ENCODE results near the gene WDR37. TPM values are rescaled to one million over a fixed set of nuclear protein-coding genes. Genes with fewer than 3 reads are reported as not detected.
"Not testable (repeated sequence)": the region's sequence is repeated elsewhere in the genome, so short reads cannot be mapped to it uniquely, and the experiment has no call there.

WDR37 gene
- total RNA-seq, 2 donors from 2014 or later = 23.6 to 29.7 TPM

DNA sequence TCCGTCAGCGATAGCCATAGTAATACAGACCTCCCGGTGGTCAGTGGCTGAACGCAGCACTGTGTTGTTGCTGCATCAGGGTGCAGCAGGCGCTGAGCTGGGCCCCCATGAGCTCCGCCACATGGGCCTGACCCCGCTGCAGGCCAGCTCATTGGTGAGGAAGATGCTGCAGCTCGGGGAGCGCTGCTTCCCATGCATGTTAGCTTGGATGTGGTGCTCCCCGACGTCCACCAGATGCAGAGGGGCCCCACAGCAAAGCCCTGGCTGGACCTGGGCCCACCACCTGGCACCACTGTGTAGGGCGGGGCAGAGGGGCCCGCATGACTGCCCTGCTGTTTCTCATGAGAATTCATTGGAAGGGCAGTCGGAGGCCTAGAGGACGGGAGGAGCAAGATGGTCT is 50.8 kb downstream of the WDR37 start:
- DNase-seq (no peak), ATAC-seq (no peak)
- Mint-ChIP-seq H3K4me1 (peaks cover 18% of the 10 kb centered on the region), H3K4me3 (no peak overlapping the region), H3K27ac (no peak overlapping the region), H3K27me3 (no peaks in the 10 kb centered on the region), H3K36me3 (ENCODE audit: low read depth) (peaks cover 14% of the 10 kb centered on the region)
- H3K9me3 ChIP-seq (ENCODE audit: control insufficient read depth, low read length, poor library complexity, severe bottlenecking) = no peaks in the 10 kb centered on the region

- no peaks in the 10 kb centered on the region for H3K9me3 ChIP-seq (ENCODE audit: control insufficient read depth, low read length, poor library complexity, severe bottlenecking)
- Mint-ChIP-seq H3K36me3 (ENCODE audit: low read depth) (peaks cover 17% of the 10 kb centered on the region), H3K27ac (peak overlapping the region; percentile 99)
These were observed 51.5 kb downstream of the WDR37 start for GRCh38 chr10:1107679-1108078.

DNA sequence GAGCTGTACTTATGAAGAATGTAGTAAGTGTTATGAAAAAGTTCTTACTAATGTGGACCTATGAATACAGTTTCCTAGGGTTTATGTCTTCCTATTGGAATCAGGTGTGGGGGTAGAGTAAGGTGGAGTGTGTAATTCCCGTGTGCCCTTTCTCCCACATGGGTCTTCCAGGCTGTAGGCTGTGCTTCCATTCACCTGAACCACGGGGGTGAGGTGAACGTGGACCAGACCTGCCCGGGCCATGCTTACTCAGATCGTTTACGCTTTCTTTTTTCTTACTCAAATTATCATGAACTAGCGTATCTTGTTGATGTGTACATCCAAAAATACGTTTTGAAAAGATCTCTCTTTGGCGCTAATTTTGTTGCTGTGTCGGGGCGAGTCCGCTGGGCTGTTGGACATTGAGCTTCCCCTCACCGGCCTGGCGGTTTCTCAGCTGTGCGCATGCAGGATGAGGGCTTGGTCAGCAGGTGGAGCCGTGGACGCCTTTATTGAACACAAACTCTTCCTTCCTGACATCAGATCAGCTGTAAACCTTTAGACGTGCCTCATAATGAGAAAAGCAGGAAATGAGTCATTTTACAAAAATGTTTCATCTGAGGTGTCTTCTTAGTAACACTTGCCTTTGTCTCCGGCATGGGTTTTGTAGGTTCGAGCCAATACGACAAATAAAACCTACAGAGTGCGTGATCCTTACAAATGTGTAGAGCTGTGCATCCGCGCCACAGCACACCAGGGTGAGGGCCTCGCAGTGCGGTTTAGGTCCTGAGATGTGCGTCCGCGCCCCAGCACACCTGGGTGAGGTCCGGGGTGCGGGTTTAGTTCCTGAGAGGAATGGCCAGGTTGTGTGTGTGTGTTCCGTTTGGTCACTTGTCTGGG is 53.8 kb downstream of the WDR37 start:
- ATAC-seq = peak; percentile 96

More at GRCh38 chr10:1107679-1108078, 51.5 kb downstream of the WDR37 start:
- Mint-ChIP-seq H3K4me1 (peaks cover 24% of the 10 kb centered on the region), H3K4me3 (no peak overlapping the region), H3K27me3 (no peaks in the 10 kb centered on the region)
- no peak for DNase-seq
- ATAC-seq = no peak

GRCh38 chr10:1110674-1111119 is 54.5 kb downstream of the WDR37 start:
- H3K27ac Mint-ChIP-seq = peak overlapping the region; percentile 99
- H3K4me1 Mint-ChIP-seq = peaks cover 28% of the 10 kb centered on the region
- H3K4me3 Mint-ChIP-seq = peak overlapping the region; percentile 89
- peaks cover 16% of the 10 kb centered on the region for H3K36me3 Mint-ChIP-seq (ENCODE audit: low read depth)
- ATAC-seq = no peak
- H3K9me3 ChIP-seq (ENCODE audit: control insufficient read depth, low read length, poor library complexity, severe bottlenecking) = no peaks in the 10 kb centered on the region
- H3K27me3 Mint-ChIP-seq = no peaks in the 10 kb centered on the region
- no peak for DNase-seq

More for the DNA sequence above, 53.8 kb downstream of the WDR37 start:
- Mint-ChIP-seq H3K4me3 (peak overlapping the region; percentile 89), H3K36me3 (ENCODE audit: low read depth) (peaks cover 17% of the 10 kb centered on the region), H3K27ac (peak overlapping the region; percentile 99), H3K4me1 (peaks cover 28% of the 10 kb centered on the region), H3K27me3 (no peaks in the 10 kb centered on the region)
- DNase-seq = peak; percentile 53 to 63 (median 56)
- H3K9me3 ChIP-seq (ENCODE audit: control insufficient read depth, low read length, poor library complexity, severe bottlenecking) = no peaks in the 10 kb centered on the region

DNA sequence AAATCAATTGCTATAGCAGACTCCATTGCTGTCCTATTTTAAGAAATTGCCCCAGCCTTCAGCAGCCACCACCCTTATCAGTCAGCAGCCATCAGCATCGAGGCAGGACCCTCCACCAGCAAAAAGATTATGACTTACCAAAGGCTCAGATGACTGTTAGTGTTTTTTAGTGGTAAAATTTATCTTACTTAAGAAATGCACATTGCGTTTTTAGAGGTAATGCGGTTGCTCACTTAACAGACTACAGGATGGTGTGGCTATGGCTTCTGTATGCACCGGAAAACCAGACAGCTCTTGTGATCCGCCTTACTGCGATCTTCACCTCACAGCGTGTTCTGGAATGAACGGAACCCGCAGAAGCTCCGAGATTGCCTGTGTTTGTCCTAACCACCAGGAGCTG is 58.1 kb downstream of the WDR37 start:
- H3K27ac Mint-ChIP-seq = no peak overlapping the region
- ATAC-seq = no peak
- H3K4me3 Mint-ChIP-seq = no peak overlapping the region
- H3K27me3 Mint-ChIP-seq = no peaks in the 10 kb centered on the region
- no peaks in the 10 kb centered on the region for H3K9me3 ChIP-seq (ENCODE audit: control insufficient read depth, low read length, poor library complexity, severe bottlenecking)
- H3K36me3 Mint-ChIP-seq (ENCODE audit: low read depth) = peaks cover 11% of the 10 kb centered on the region
- DNase-seq = no peak
- H3K4me1 Mint-ChIP-seq = peaks cover 27% of the 10 kb centered on the region

GRCh38 chr10:1114719-1115606 is 58.8 kb downstream of the WDR37 start:
- no peak overlapping the region for H3K4me3 Mint-ChIP-seq
- no peak overlapping the region for H3K27ac Mint-ChIP-seq
- no peaks in the 10 kb centered on the region for H3K9me3 ChIP-seq (ENCODE audit: control insufficient read depth, low read length, poor library complexity, severe bottlenecking)
- H3K27me3 Mint-ChIP-seq = no peaks in the 10 kb centered on the region
- DNase-seq = no peak
- ATAC-seq = no peak
- peaks cover 12% of the 10 kb centered on the region for H3K36me3 Mint-ChIP-seq (ENCODE audit: low read depth)
- H3K4me1 Mint-ChIP-seq = peaks cover 25% of the 10 kb centered on the region

GRCh38 chr10:1115607-1115955 is 59.4 kb downstream of the WDR37 start:
- Mint-ChIP-seq H3K4me1 (peaks cover 21% of the 10 kb centered on the region), H3K36me3 (ENCODE audit: low read depth) (peaks cover 11% of the 10 kb centered on the region), H3K27me3 (no peaks in the 10 kb centered on the region), H3K27ac (no peak overlapping the region), H3K4me3 (no peak overlapping the region)
- ATAC-seq = no peak
- no peaks in the 10 kb centered on the region for H3K9me3 ChIP-seq (ENCODE audit: control insufficient read depth, low read length, poor library complexity, severe bottlenecking)
- no peak for DNase-seq

DNA sequence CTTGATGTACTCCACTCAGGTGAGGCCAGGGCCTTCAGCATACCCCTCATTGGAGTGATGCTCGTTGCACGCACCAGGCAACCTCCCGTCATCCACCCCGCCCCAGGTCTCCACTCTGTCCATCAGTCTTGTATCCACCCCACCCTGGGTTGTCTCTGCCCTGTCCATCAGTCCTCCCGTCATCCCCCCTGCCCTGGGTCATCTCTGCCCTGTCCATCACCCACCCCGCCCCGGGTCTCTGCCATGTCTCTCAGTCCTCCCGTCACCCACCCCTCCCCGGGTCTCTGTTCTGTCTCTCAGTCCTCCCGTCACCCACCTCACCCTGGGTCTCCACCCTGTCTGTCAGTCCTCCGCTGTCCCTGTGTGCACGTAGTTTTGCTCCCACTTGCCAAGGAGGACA is 59.9 kb downstream of the WDR37 start:
- H3K4me3 Mint-ChIP-seq = no peak overlapping the region
- H3K27me3 Mint-ChIP-seq = no peaks in the 10 kb centered on the region
- no peak for ATAC-seq
- H3K27ac Mint-ChIP-seq = no peak overlapping the region
- H3K9me3 ChIP-seq (ENCODE audit: control insufficient read depth, low read length, poor library complexity, severe bottlenecking) = no peaks in the 10 kb centered on the region
- DNase-seq = no peak
- H3K36me3 Mint-ChIP-seq (ENCODE audit: low read depth) = peaks cover 11% of the 10 kb centered on the region
- peaks cover 18% of the 10 kb centered on the region for H3K4me1 Mint-ChIP-seq

GRCh38 chr10:1116696-1117280 is 60.6 kb downstream of the WDR37 start:
- Mint-ChIP-seq H3K4me3 (no peak overlapping the region), H3K27me3 (no peaks in the 10 kb centered on the region), H3K4me1 (peaks cover 18% of the 10 kb centered on the region), H3K36me3 (ENCODE audit: low read depth) (peaks cover 11% of the 10 kb centered on the region), H3K27ac (no peak overlapping the region)
- DNase-seq = no peak
- no peak for ATAC-seq
- no peaks in the 10 kb centered on the region for H3K9me3 ChIP-seq (ENCODE audit: control insufficient read depth, low read length, poor library complexity, severe bottlenecking)

GRCh38 chr10:1117651-1118050 is 61.5 kb downstream of the WDR37 start:
- H3K27ac Mint-ChIP-seq = no peak overlapping the region
- DNase-seq = no peak
- H3K9me3 ChIP-seq (ENCODE audit: control insufficient read depth, low read length, poor library complexity, severe bottlenecking) = no peaks in the 10 kb centered on the region
- peaks cover 10% of the 10 kb centered on the region for H3K4me1 Mint-ChIP-seq
- ATAC-seq = no peak
- H3K27me3 Mint-ChIP-seq = no peaks in the 10 kb centered on the region
- H3K4me3 Mint-ChIP-seq = no peak overlapping the region
- peaks cover 7% of the 10 kb centered on the region for H3K36me3 Mint-ChIP-seq (ENCODE audit: low read depth)

GRCh38 chr10:1118318-1118717 is 62.1 kb downstream of the WDR37 start:
- not testable (repeated sequence) for H3K27me3 Mint-ChIP-seq; DNase-seq; H3K36me3 Mint-ChIP-seq (ENCODE audit: low read depth); H3K4me3 Mint-ChIP-seq; H3K9me3 ChIP-seq (ENCODE audit: control insufficient read depth, low read length, poor library complexity, severe bottlenecking); ATAC-seq; H3K4me1 Mint-ChIP-seq
- peak overlapping the region; percentile 41 for H3K27ac Mint-ChIP-seq

- DNase-seq (no peak), ATAC-seq (no peak)
- H3K27ac Mint-ChIP-seq = peak overlapping the region; percentile 41
- H3K4me3 Mint-ChIP-seq = no peak overlapping the region
- H3K4me1 Mint-ChIP-seq = peaks cover 11% of the 10 kb centered on the region
- no peaks in the 10 kb centered on the region for H3K9me3 ChIP-seq (ENCODE audit: control insufficient read depth, low read length, poor library complexity, severe bottlenecking)
- H3K27me3 Mint-ChIP-seq = no peaks in the 10 kb centered on the region
- H3K36me3 Mint-ChIP-seq (ENCODE audit: low read depth) = peaks cover 10% of the 10 kb centered on the region
These were observed 62.8 kb downstream of the WDR37 start for GRCh38 chr10:1119027-1119426.

DNA sequence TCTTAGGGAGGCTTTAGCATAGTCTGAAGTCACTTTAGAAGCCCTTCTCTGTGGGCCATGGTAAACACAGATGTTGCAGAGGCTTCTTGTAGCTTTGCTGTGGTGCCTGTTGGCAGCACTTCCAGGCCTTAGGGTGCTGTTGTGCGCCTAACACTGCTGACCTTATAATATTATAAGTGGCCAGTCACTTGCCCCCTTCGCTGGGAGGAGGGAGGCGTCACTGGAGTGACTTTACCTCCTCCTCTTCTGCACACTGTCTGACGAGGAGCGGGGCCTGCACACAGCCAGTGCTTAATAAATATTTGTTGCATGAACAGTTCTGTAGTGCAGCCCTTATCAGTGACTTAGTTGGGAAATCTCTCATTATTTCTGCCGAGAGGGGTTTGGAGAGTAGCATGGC is 63.3 kb downstream of the WDR37 start:
- Mint-ChIP-seq H3K4me1 (peaks cover 13% of the 10 kb centered on the region), H3K27me3 (no peaks in the 10 kb centered on the region), H3K4me3 (no peak overlapping the region), H3K36me3 (ENCODE audit: low read depth) (peaks cover 13% of the 10 kb centered on the region), H3K27ac (peak overlapping the region; percentile 41)
- H3K9me3 ChIP-seq (ENCODE audit: control insufficient read depth, low read length, poor library complexity, severe bottlenecking) = no peaks in the 10 kb centered on the region
- ATAC-seq (no peak), DNase-seq (no peak)

Data from T-helper 17 cell (primary cell).